Upper lobe of right lung (tissue), 1 donor: ENCODE results near the gene CDH12. TPM values are rescaled to one million over a fixed set of nuclear protein-coding genes. Genes with fewer than 3 reads are reported as not detected.
"Not testable (repeated sequence)": the region's sequence is repeated elsewhere in the genome, so short reads cannot be mapped to it uniquely, and the experiment has no call there.

ENCODE experiments used
- ATAC-seq: fragments of 200-7000 bp; cut with Tn5 transposase; one replicate; pipeline ENCODE4 v1.9.1; 2020; ENCODE audit warnings: mild to moderate bottlenecking, moderate library complexity
- DNase-seq: peaks from one replicate; pipeline ENCODE4 v3.0.0-alpha.2; 2020
- H3K27ac ChIP-seq: fragments of 200-600 bp; one replicate; pipeline ENCODE4 v1.8.0; 2022
- H3K27me3 ChIP-seq: fragments of 200-600 bp; one replicate; pipeline ENCODE4 v1.8.0; 2022; ENCODE audit warnings: mild to moderate bottlenecking
- H3K36me3 ChIP-seq: fragments of 200-600 bp; one replicate; pipeline ENCODE4 v1.8.0; 2022
- H3K4me1 ChIP-seq: fragments of 200-600 bp; one replicate; pipeline ENCODE4 v1.8.0; 2022
- H3K4me3 ChIP-seq: fragments of 200-600 bp; one replicate; pipeline ENCODE4 v1.8.0; 2022; ENCODE audit warnings: mild to moderate bottlenecking
- H3K9me3 ChIP-seq: fragments of 200-600 bp; one replicate; pipeline ENCODE4 v1.8.0; 2022
- CTCF ChIP-seq: fragments of 200-600 bp; IDR thresholded peaks from one replicate; pipeline ENCODE4 v1.8.0; 2022; ENCODE audit warnings: antibody characterized with exemption
- intact Hi-C: fragments of 100-400 bp; cut with DNase I; formaldehyde crosslinking; loops from one replicate; pipeline ENCODE4 v1.11.0; 2022
- total RNA-seq: library from RNA; stranded (reverse); fragmentation: NEBNext Ultra II Directional; extraction: Animal tissue kit (Norgen Biotek cat#: 25700); gene quantifications from one replicate; pipeline ENCODE4 v1.2.1, GENCODE V29; 2021
- donor health status: DM: no; HTN: yes; CAD: no; lungs with severe emphysema.

CDH12 gene
- total RNA-seq, 1 donor from 2014 or later: not detected

GRCh38 chr5:22611327-22611726 is 241.8 kb downstream of the CDH12 start:
- no peak for TF ChIP-seq CTCF
- intact Hi-C loops: no loop called here
- H3K27me3 ChIP-seq: no peaks in the 10 kb centered on the region
- no peak overlapping the region for H3K27ac ChIP-seq
- DNase-seq (no peak), ATAC-seq (no peak)
- no peaks in the 10 kb centered on the region for H3K36me3 ChIP-seq
- H3K4me1 ChIP-seq: no peaks in the 10 kb centered on the region
- no peak overlapping the region for H3K4me3 ChIP-seq
- no peaks in the 10 kb centered on the region for H3K9me3 ChIP-seq

GRCh38 chr5:22607498-22607897 is 245.6 kb downstream of the CDH12 start:
- DNase-seq, intact Hi-C loops, H3K9me3 ChIP-seq, H3K27me3 ChIP-seq, H3K4me3 ChIP-seq, H3K36me3 ChIP-seq, ATAC-seq, H3K4me1 ChIP-seq, H3K27ac ChIP-seq: not testable (repeated sequence)

GRCh38 chr5:22605473-22605872 is 247.7 kb downstream of the CDH12 start:
- H3K36me3 ChIP-seq: no peaks in the 10 kb centered on the region
- ATAC-seq: no peak
- H3K4me1 ChIP-seq: no peaks in the 10 kb centered on the region
- DNase-seq: no peak
- no peak overlapping the region for H3K4me3 ChIP-seq
- H3K9me3 ChIP-seq: no peaks in the 10 kb centered on the region
- no peak overlapping the region for H3K27ac ChIP-seq
- H3K27me3 ChIP-seq: no peaks in the 10 kb centered on the region
- TF ChIP-seq CTCF: no peak
- intact Hi-C loops: no loop called here

DNA sequence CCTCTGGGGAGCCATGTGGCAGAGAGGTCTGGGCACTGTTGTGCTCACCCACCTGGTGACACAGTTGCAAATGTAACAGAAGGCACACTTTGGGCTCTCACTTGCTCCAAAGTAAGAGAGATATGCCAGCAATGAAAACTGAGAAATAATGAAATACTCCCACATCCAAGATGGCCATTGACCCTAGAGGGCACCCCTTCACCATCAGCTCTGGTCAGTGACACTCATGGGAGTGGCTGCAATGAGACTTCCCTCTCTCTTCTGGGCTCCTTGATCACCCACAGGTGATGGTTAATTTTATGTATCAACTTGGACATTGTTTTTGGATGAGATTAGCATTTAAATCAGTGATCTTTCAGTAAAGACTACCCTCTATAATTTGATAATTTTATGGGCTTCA is 248.4 kb downstream of the CDH12 start:
- no peaks in the 10 kb centered on the region for H3K9me3 ChIP-seq
- ATAC-seq (no peak), DNase-seq (no peak)
- H3K27ac ChIP-seq: no peak overlapping the region
- no peak overlapping the region for H3K4me3 ChIP-seq
- no peaks in the 10 kb centered on the region for H3K36me3 ChIP-seq
- no peaks in the 10 kb centered on the region for H3K4me1 ChIP-seq
- H3K27me3 ChIP-seq: no peaks in the 10 kb centered on the region
- no peak for TF ChIP-seq CTCF
- intact Hi-C loops: no loop called here

DNA sequence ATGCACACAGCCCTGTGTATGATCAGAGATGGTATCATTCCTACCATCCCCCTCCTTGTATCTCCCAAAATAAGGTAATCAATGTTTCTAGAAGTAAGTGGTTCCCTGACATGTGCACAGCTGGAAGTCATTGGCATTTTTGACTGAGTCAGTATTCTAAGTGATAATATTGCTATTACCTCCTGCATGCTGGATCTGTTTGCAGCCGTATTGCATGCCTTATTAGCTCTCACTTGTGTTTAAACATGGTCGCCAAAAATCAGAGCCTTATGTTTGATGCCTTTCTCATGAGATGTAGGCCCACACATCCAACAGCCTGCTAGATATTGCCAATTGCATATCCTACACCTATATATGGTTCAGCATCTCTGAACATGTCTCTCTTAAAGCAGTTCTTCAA is 254.3 kb downstream of the CDH12 start:
- no peak for TF ChIP-seq CTCF

DNA sequence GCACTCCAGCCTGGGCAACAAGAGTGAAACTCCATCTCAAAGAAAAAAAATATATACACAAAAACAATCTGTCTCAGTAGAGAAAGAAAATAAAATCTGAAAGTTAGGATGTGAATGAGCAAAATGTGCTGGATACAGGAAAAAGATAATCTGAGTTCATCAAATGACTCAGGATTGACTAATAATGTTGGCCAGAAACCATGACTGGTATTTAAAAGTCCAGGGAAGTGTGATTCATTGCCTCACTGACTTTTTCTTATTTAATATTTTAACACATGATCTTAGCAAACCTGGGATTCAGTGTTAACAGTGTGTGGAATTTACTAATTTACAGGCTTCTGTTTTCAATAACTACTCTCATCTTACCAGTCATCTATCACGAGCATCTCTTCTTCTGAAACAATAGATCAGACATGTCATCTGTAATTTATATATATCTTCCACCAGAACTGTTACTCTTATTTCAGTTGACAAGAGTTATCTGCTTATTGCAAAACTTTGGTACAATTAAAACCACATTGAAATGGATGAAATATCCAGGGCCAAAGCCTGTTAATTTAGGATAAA is 256.7 kb downstream of the CDH12 start:
- TF ChIP-seq CTCF: no peak
- Histone ChIP-seq H3K27ac (no peak overlapping the region), H3K4me1 (no peaks in the 10 kb centered on the region), H3K36me3 (no peaks in the 10 kb centered on the region), H3K9me3 (no peaks in the 10 kb centered on the region), H3K4me3 (no peak overlapping the region), H3K27me3 (no peaks in the 10 kb centered on the region)
- no peak for DNase-seq
- no peak for ATAC-seq
- intact Hi-C loops: no loop called here

More for the DNA sequence above, 254.3 kb downstream of the CDH12 start:
- no peaks in the 10 kb centered on the region for H3K27me3 ChIP-seq
- no peaks in the 10 kb centered on the region for H3K36me3 ChIP-seq
- H3K9me3 ChIP-seq: no peaks in the 10 kb centered on the region
- ATAC-seq (no peak), DNase-seq (no peak)
- intact Hi-C loops: no loop called here
- H3K27ac ChIP-seq: no peak overlapping the region
- no peaks in the 10 kb centered on the region for H3K4me1 ChIP-seq
- no peak overlapping the region for H3K4me3 ChIP-seq
